Measurements from ENCODE around the gene GPR132. TPM values are rescaled to one million over a fixed set of nuclear protein-coding genes. Genes with fewer than 3 reads are reported as not detected.

Gene GPR132
- polyA plus RNA-seq, 1 donor (not counting 4 experiments of a cell fraction or from before 2014, with no cell fraction given): not detected

DNA sequence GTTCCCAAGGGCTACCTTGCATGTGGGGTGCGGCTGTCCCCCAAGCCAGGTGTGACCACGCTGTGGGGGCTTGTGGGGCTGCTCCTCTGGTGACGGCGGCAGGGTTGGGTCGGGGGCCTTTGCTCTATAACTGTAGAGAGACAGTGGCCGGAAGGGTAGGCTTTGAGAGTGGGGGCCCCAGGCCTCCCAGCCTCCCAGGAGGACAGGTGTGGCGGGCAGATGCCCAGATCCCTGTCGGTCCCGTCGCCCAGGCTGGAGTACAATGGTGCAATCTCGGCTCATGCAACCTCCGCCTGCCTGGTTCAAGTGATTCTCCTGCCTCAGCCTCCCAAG, 2.7 kb upstream of the GPR132 start:
- no peak for TF ChIP-seq EZH2 (IDR thresholded peaks at IDR 0.05; ENCODE audit: low read length)
- TF ChIP-seq, protein P1, sequence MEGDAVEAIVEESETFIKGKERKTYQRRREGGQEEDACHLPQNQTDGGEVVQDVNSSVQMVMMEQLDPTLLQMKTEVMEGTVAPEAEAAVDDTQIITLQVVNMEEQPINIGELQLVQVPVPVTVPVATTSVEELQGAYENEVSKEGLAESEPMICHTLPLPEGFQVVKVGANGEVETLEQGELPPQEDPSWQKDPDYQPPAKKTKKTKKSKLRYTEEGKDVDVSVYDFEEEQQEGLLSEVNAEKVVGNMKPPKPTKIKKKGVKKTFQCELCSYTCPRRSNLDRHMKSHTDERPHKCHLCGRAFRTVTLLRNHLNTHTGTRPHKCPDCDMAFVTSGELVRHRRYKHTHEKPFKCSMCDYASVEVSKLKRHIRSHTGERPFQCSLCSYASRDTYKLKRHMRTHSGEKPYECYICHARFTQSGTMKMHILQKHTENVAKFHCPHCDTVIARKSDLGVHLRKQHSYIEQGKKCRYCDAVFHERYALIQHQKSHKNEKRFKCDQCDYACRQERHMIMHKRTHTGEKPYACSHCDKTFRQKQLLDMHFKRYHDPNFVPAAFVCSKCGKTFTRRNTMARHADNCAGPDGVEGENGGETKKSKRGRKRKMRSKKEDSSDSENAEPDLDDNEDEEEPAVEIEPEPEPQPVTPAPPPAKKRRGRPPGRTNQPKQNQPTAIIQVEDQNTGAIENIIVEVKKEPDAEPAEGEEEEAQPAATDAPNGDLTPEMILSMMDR (optimal IDR thresholded peaks at IDR 0.05 in 1 of 3, IDR thresholded peaks at IDR 0.05 in 1 of 3, conservative IDR thresholded peaks at IDR 0.05 in 1 of 3; ENCODE audit: extremely low read depth in 1 of 3, insufficient read depth in 2 of 3, low read length in 3 of 3): no peak
- Histone ChIP-seq H3K9me1 (ENCODE audit: control insufficient read depth, extremely low read depth, insufficient read depth, low read length) (no peaks in the 10 kb centered on the region), H3K4me1 (ENCODE audit: control insufficient read depth, extremely low read depth, insufficient read depth, low read length) (peaks cover 11% of the 10 kb centered on the region), H3K4me2 (ENCODE audit: control insufficient read depth, extremely low read depth, insufficient read depth, low read depth, low read length) (no peak overlapping the region), H3K36me3 (ENCODE audit: control insufficient read depth in 2 of 2, extremely low read depth in 1 of 2, insufficient read depth in 2 of 2, low read length in 2 of 2) (no peaks in the 10 kb centered on the region), H3K9me3 (ENCODE audit: control insufficient read depth, low read depth, low read length) (no peaks in the 10 kb centered on the region), H3K9ac (ENCODE audit: control insufficient read depth, extremely low read depth, insufficient read depth, low read length) (no peak overlapping the region), H2AFZ (ENCODE audit: control insufficient read depth, low read length) (no peak overlapping the region), H3K79me2 (ENCODE audit: control insufficient read depth, insufficient read depth, low read length) (no peaks in the 10 kb centered on the region), H3K27me3 (ENCODE audit: control insufficient read depth, extremely low read depth, insufficient read depth, low read length) (peaks cover 15% of the 10 kb centered on the region), H3K4me3 (ENCODE audit: control insufficient read depth in 2 of 3, extremely low read depth in 1 of 3, insufficient read depth in 2 of 3, low read depth in 1 of 3, low read length in 3 of 3) (no peak overlapping the region), H3K27ac (ENCODE audit: control insufficient read depth, insufficient read depth, low read length) (no peak overlapping the region), H4K20me1 (ENCODE audit: control insufficient read depth, extremely low read depth, insufficient read depth, low read length) (no peaks in the 10 kb centered on the region)
- DNase-seq (ENCODE audit: low read depth, low spot score) (no peak), FAIRE-seq (no peak)
- dilution Hi-C loops (cut with MboI; ENCODE audit: extremely low pct_ligation_motif_present, low sequenced_read_pairs): no loop called here

DNA sequence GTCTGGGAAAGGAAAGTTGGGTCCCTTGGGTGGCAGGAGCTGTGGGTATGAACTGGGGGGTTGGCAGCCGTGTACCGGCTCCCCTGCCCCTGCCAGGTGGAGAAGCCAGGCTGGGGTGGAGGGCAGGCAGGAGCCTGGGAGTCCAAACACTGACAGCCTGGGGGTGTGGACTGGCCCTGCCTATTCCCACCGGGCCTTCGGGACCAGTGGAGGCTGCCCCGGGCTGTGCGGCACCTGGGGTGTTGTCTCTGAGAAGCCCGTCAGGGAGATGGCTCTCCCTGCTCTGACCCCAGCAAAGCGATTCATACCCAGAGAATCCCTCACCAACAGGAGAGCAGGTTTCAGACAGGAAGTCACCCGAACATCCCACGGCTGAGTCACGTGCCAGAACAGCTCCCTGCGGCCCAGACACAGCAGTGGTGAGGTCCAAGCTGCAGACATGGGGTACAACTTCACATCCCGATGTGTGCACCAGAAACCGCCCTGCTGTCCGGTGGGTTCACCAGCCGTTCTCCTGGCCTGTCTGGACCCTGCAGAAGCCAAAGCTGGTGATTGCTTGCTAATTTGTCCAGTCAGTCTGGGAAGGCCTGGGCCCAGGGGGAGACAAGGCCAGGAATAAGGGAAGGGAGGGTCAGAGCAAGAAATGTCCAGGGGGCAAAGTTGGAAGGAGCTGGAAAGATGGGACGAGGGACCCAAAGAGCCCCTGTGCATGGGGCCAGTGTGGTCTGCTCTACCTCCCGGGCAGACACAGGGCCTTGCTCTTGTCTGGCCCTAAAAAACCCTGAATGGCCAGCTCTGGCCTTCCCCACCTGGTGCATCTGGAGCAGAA, 2.1 kb upstream of the GPR132 start:
- Histone ChIP-seq H3K36me3 (ENCODE audit: control insufficient read depth in 2 of 2, extremely low read depth in 1 of 2, insufficient read depth in 2 of 2, low read length in 2 of 2) (no peaks in the 10 kb centered on the region), H3K9me3 (ENCODE audit: control insufficient read depth, low read depth, low read length) (no peaks in the 10 kb centered on the region), H4K20me1 (ENCODE audit: control insufficient read depth, extremely low read depth, insufficient read depth, low read length) (no peaks in the 10 kb centered on the region), H3K9me1 (ENCODE audit: control insufficient read depth, extremely low read depth, insufficient read depth, low read length) (no peaks in the 10 kb centered on the region), H2AFZ (ENCODE audit: control insufficient read depth, low read length) (no peak overlapping the region), H3K4me1 (ENCODE audit: control insufficient read depth, extremely low read depth, insufficient read depth, low read length) (peaks cover 11% of the 10 kb centered on the region), H3K79me2 (ENCODE audit: control insufficient read depth, insufficient read depth, low read length) (no peaks in the 10 kb centered on the region), H3K27me3 (ENCODE audit: control insufficient read depth, extremely low read depth, insufficient read depth, low read length) (peaks cover 10% of the 10 kb centered on the region), H3K4me3 (ENCODE audit: control insufficient read depth in 2 of 3, extremely low read depth in 1 of 3, insufficient read depth in 2 of 3, low read depth in 1 of 3, low read length in 3 of 3) (no peak overlapping the region), H3K4me2 (ENCODE audit: control insufficient read depth, extremely low read depth, insufficient read depth, low read depth, low read length) (no peak overlapping the region), H3K9ac (ENCODE audit: control insufficient read depth, extremely low read depth, insufficient read depth, low read length) (no peak overlapping the region), H3K27ac (ENCODE audit: control insufficient read depth, insufficient read depth, low read length) (no peak overlapping the region)
- DNase-seq (ENCODE audit: low read depth, low spot score) (no peak), FAIRE-seq (peak; percentile 71)
- dilution Hi-C loops (cut with MboI; ENCODE audit: extremely low pct_ligation_motif_present, low sequenced_read_pairs): no loop called here
- TF ChIP-seq, protein P1 (optimal IDR thresholded peaks at IDR 0.05 in 1 of 3, IDR thresholded peaks at IDR 0.05 in 1 of 3, conservative IDR thresholded peaks at IDR 0.05 in 1 of 3; ENCODE audit: extremely low read depth in 1 of 3, insufficient read depth in 2 of 3, low read length in 3 of 3): no peak
- TF ChIP-seq EZH2 (IDR thresholded peaks at IDR 0.05; ENCODE audit: low read length): no peak
